ENCODE data around the gene CST6.
"Not testable (repeated sequence)": the region's sequence is repeated elsewhere in the genome, so short reads cannot be mapped to it uniquely, and the experiment has no call there.

CST6 gene

DNA sequence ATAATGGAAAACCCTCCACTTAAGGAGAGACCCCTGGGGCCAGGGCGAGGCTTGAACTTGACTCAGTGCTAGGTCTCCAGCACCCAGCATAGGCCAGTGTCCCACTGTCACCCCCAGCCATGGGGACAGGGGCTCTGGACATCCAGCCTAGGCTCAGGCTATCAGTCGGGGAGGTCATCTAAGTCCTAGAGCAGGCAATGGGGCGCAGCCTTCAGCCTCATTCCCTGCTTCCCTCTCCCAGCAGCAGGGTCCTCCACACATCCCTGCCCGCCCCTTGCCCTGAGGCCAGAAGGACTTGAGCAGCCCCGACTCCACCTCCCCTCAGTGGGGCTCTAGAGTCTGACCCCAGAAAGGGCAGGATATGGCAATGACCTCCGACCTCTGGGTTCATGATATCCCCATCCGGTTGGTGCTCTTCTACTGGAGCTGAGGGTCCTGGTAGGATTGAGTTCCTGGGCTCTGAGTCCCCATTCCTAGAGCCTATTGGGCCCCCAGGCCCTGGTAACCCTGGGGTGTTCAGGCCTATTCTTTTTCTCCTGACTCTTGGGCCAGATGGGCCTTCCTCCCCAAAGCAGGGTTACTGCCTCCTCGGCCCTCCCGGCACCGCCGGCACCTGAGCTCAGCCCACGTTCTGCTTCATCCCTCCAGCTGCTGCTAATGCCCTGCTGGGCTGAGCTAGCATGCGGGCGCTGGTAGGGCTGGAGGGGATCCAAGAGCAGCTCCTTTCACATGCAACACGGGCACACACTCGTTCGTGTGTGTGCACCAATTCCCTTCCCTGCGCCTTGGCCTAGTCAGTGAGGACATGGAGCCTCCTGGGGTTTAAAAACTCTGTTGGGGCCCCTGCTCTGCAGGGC lies 4.4 kb downstream of the CST6 start:
- no peak for DNase-seq

DNA sequence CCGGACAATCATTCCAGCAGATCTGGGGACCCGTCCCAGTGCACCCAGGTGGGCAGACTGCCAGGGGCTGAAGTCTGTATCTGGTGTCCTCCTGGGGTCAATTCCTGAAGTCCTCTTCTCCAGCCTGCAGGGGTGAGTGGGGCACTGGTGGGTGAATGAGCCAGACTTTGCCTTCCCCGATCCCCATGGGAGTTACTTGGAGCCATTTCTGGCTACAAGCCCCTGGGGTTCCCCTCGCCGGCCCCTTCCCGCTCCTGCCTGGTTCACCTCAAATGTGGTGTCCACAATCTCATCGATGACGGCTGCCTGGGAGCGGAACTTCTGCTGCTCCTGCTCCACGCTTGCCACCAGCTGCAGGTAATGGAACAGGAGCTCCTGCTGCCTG lies 5.0 kb downstream of the CST6 start:
- DNase-seq: no peak

DNA sequence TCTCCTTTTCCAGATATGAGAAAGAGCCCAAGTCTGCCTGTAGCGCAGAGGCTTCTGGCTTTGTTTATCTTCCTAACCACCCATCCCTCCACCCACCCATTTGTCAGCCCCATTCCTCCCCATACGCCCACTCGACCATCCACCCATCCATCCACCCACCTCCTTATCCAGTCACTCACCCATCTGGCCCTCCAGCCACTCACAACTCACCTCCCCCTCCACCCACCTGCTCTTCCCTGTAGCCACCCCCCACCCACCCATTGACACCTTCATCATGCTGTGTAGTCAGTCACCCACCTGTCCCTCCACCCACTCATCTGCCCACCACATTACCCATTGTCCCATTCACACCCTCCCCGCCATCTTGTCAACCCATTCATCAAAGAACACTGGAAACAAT lies 5.5 kb downstream of the CST6 start:
- DNase-seq: no peak

DNA sequence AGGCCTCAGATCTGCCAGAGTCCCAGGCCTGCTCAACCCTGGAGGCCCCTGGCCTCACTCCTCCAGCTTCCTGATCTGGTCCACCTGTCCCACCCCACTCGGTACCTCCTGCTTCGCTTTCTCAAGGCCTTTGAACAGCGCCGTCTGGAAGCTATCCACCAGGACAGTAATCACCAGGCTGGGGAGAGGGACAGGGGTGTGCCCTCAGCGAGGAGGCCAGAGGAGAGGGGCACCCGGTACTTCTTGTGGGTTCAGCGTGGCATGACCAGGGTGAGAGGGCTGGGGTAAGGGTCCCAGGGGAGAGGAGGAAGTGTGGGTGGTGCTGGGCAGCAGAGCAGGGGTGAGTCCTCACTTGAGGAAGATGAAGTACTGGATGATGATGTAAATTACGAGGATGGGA lies 8.4 kb downstream of the CST6 start:
- no peak for DNase-seq

DNA sequence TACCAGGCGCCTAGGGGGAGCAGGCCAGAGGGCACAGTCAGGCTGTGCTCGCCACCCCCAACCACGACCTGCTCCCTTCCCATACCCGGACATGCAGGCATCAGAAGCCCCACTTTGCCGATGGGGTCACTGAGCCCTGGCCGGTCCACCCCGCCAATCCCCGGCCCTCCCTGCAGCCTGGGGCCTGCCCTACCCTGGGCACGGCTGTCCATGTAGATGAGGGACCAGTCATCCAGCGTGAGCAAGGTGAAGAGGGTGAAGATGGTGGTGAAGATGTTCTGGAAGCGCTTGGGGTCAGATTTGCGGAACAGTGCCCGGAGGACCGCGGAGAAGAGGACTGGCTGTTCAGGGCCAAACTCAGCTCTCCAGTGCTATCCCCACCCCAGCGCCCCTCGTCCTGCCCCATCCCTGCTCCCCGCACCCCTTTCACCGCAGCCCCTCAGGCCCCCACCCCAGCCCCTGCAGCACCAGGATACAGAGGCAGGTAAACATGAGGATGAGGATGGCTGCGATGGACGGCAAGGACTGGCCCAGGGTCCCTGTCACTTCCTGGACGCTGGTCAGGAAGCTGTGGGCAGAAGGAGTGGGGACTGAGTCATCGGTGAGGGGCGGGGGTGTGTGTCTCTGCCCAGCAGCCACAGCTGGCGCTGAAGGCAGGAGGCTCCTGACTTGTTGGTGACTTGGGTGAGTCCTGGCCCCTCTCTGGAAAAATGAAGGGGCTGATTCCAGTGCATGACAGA lies 9.0 kb downstream of the CST6 start:
- peak in 1 of 14 donors; percentile 24 for DNase-seq

DNA sequence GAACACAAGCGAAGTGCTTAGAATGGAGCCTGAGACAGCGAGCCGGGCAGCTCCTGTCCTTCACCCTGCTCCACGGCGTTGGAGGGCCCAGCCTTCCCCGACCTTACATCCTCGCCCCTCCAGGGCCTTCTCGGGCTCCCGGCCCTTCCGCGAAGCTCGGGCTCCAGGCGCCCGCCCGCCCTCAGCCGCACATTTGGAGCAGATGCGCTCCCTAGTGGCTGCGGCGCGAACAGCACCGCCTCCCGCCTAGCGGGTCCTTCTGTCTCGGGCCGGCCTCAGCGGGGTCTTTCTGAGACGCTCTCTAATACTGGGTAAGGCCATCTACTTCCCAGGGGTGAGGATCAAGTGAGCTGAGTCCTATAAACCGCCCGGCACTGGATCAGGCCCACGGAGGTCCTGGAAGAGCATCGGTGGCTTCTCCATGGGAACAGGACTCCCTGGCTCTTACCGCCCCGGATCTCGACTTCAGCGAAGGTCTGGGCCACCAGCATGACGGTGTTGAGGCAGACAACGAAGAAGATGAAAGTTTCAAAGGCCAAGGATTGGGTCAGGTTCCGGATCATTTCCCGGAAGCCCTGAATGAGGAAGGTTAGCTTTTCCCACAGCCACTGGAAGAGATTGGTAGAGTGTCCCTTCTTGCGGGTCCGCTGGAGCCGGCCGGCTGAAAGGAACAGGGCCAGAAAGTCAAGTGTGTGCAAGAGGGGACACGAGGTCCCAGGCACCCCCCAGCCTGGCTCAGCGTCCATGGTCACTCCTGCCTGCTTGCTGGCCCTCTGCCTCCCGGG lies 10.8 kb downstream of the CST6 start:
- peak in 12 of 14 donors; percentile 7 to 66 (median 33) for DNase-seq

DNA sequence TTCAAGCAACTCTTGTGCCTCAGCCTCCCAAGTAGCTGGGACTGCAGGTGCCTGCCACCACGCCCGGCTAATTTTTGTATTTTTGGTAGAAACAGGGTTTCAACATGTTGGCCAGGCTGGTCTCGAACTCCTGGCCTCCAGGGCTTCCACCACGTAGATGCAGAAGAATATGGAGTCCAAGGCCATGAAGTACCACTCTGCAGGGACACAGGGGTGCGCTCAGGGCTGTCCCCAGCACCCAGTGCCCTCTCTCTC lies 11.3 kb downstream of the CST6 start:
- DNase-seq: not testable (repeated sequence)

DNA sequence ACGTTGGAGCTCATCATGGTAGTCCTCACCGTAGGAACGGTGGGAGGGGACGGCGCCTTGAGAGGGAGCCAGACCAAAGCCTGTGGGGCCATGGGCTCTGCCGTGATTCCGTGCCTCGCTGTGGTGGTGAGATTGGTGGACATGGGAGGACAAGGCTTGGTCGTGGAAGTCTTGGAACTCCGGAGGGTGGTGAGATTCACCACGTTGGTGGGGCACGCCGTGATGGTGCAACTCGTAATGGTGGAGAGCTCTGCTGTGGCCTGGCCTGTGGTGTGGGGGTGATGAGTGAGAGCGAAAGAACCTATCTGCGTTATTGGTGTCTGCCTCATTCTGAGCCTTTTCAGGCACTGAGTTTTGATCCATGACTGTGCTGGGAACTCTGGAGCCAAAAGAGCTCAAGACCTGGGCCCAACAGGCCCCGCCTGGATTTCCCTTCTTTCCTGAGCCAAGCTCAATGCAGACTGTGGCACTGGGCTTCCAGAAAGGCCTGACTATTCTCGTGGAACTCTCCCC lies 14.3 kb downstream of the CST6 start, which contains the start of gene CATSPER1:
CATSPER1 (minus strand) TSS at position 463 of the 513 bp plus-strand sequence; CDS start at position 363, 100 bp downstream.
- no peak for DNase-seq

DNA sequence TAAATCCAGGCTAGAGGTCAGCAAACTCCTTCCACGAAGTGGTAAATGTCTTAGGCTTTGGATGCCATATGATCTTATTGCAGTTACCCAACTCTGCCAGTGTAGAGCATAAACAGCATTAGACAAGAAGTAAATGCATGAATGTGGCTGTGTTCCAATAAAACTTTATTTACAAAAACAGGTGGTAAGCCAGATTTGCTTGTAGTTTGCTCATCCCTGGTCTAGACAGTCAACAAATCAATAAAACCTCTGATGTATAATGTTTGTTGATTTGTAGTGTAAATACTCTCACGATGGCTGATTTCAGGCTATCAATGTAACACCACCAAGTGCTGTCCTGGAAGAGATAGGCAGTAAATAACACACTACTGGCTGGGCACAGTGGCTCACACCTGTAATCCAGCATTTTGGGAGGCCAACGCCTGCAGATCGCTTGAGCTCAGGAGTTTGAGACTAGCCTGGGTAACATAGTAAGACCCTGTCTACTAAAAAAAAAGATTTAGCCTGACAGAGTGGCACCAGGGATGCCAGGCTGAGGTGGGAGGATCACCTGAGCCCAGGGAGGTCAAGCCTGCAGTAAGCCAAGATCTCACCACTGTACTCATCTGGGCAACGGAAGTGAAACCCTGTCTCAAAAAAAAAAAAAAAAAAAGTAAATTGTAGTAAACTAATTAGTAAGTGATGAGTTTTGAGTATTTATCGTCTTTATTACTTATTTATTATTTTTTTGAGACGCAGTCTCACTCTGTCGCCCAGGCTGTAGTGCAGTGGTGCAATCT lies 21.3 kb downstream of the CST6 start:
- DNase-seq: no peak

DNA sequence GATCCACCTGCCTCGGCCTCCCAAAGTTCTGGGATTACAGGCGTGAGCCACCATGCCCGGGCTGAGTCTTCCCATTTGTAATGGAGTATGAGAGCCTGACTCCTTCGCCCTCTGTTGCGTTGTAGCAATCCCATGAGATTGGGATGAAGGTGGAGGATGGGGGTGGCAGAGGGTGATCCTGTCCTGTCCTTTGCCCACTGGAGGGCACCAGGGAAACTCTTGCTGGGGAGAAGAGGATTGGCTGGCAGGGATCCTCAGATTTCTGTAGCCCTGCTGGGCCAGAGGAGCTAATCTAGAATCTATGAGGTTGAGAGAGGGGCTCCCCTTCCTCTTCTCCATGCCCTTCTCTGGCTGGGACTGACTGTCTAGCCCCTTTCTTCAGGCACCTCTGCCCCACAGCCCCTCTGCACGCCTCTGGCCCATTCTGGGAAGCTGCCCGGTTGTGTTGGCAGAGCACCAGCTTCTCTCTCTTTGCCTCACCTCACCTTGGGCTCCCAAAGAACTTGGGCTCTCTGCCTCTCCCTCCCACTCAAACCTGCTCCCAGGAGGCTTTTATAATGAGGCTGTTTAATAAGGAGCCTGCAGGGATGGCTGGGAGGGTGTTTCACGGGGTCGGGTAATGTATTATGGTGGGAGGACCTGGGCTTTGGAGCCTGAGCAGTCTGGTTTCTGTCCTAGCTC lies 24.0 kb downstream of the CST6 start:
- DNase-seq: no peak

DNA sequence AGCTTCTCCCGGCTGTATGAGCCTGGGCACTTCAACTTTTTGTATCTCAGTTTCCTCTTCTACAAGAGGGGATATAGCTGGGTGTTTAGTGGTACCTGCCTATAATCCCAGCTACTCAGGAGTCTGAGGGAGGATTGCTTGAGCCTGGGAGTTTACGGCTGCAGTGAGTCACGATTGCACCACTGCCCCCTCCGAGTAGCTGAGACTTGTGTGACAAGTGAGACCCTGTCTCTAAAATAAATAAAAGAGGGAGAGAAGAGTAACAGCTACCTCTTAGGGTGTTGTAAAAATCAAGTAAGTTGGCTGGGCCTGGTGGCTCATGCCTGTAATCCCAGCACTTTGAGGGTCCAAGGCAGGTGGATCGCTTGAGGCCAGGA lies 24.5 kb downstream of the CST6 start:
- no peak for DNase-seq

DNA sequence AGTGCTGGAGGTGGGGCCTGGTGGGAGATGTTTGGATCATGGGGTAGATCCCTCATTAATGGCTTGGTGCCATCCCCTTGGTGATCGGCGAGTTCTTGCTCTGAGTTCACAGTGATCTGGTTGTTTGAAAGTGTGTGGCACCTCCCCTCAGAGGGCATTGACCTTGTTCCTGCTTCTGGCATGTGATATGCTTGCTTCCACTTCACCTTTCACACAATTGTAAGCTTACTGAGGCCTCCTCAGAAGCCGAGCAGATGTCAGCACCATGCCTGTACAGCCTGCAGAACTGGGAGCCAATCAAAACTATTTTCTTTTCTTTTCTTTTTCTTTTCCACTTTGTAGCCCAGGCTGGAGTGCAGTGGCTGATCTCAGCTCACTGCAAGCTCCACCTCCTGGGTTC lies 25.5 kb downstream of the CST6 start:
- DNase-seq: no peak

DNA sequence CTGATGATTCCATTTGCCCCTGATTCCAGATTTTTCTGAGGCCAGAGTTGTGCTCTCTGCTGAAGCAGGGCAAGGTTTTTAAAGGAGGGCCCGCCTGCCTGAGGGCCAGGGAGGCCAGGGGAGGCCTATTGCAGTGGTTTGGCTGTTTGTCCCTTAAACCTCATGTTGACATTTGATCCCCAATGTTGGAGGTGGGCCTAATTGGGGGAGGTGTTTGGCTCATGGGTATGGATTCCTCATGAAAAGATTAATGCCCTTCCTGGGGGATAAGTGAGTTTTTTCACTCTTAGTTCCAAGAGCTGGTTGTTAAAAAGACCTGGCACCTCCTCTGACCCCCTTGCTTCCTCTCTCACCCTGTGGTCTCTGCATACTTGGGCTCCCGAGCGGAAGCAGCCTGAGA lies 28.0 kb downstream of the CST6 start:
- no peak for DNase-seq

DNA sequence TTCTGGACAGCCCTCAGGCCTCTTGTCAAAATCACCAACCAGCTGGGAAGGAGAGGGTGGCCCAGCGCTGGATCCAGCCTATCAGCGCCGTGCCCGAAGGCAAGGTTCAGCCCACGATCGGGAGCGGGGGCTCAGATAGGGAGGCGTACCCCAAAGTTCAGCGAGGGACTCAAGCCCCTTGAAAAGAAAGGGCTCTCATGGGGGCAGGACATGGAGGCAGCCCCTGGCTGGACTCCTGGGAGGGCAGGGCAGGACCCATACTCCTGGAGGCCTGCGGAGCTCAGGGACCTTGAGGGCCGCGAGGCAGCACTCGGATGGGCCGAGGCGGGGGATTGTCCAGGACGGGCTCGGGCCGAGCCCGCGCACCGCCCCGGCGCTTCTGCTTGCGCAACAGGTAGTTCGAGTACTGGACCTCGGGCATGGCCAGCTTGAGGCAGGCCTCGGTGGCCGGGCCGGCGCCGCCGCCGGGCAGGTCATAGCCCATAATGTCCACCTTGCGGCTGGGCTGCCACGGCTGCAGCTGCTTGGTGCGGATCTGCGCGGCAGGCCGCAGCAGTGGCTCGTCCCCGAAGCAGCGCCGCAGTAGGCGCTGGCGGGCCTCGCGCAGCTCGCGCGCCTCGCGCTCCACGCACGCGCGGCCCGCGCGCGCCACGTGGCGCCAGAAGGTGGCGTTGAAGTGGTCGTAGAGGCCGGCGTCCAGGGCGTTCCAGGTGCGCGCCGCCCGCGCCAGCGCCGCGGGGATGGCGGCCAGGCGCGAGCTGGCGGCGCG lies 30.6 kb downstream of the CST6 start:
- no peak for DNase-seq

DNA sequence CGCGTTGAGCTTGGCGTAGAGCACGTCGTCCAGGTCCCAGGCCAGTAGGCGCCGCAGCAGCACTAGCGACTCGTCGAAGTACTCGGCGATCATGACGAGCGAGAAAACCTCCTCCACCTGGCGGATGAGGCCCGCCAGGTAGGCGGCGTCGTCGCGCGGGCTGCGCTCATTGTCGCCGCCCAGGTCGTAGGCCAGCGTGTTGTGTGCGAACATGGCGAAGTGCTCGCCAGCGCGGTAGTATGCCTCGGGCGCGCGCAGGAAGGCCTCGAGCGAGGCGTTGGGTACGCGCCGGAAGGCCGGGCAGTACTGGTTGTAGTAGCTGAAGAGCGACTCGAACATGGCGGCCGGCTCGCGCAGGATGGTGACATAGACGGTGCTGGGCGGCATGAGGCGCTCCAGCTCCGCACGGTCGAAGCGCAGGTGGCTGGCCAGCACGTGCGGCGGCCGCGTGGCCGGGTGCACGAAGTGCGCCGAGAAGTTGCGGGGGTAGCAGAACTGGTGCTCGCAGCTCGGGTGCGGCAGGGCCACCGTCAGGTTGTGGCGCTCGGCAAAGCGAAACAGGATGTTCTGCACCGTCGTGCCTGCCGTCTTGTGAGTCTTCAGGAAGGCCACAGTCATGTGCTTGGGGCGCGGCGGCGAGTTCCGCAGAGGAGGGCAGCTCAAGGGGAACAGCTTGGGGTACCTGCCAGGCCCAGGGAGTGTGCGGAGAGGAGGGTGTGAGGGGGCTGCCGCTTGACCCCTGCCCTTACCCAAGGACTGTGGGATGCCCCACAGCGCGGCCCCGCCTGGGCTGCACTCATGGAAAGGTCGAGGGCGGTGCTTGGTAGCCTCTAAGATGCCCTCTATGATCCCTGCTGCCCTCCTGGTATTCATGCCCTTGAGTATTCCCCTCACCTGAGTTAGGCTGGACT lies 31.4 kb downstream of the CST6 start:
- DNase-seq: no peak

DNA sequence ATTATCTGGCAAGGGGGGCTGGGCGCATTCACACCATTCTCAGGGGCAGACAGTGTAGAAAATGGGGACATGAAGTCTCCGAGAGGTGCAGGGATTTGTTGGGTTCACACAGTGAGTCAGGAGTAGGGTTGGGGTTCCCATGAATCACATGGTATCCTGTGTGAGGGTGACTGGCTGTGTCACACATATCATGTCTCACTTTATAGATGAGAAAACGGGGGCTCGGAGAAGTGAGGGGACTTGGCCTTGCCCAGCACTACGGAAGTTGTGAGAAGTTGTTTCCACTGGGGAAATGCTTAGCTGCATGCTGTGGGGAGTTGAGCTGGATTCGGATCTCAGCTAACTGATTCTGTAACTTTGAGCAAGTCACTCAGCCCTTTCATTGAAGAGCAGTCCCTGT lies 32.9 kb downstream of the CST6 start:
- DNase-seq: no peak

DNA sequence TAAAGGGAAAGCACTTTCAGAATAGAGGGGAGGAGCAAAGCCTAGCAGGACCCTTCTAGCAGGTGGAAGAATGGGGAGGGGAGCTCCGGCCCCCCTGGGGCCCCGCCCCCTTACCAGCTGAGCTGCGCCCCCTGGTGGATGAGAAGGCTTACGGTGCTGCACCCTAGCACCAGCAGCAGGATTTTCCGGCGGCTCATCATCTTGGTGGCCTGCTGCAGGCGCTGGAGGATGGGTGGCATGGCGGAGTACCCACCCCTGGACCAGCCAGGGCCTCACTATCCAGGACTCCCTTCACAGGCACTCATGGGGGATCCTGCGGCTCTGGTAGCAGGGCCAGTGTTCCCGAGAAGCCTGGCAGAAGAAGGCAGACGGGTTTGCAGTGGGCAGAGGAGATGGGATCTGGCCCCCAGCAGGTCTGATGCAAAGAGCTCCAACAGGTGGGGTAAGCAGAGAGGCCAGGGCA lies 33.4 kb downstream of the CST6 start:
- DNase-seq: peak in 12 of 14 donors; percentile 20 to 80 (median 42)

DNA sequence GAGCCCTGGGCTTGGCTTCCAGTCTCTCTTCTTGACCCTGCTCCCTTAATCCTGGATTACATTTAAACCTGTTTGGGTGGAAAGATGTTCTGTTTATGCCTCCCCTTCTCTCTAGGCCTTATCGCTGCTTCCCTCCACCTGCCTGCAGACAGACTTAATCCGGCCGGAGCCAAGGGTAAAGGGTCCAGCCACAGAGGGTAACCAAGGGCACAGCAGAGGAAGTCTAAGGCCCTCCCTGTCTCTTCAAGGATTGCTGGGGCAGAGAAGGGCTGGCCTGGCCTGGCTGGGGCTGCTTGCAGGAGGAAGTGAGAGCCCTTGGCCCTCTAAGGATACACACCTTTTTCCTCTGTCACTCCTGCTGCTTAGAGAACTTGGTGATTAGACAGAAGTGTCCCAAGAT lies 35.1 kb downstream of the CST6 start:
- no peak for DNase-seq

DNA sequence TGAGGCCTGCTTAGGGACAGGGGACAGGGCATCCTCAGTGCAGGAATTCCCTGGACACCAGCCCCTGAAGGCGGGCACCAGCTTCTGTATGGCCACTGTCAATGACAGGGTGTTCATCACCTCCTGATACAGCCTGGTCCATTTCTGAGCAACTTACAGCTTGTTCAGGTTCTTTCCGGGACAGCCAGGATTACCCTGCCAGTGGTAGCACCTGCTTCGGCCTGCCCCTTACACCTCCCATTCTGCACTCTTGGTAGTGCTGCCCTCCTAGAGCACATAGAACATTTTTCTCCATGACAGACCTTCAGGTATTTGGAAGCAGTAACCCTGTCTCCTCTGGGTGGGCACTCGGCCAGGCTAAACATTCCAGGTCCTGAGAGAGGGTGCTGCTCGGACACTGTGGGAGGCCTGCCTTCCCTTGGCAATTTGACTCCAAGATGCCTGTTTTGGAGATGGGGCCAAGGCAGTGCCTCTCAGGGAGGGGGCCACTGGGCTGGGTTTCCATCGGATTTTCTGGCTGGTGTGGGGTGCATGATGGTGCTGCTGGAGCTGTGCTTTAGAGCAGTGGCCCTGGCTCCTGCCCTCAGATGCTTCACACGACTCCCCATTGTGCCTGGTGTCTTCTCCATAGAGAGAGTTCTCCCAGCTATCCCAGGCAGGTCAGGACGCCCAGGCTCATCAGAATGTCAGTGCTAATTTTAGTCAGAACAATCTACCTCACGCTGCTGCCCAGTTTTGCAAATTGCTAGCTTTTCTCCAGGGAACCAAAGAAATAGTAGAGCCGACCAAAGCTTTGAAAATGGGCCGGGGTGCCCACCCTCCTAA lies 35.9 kb downstream of the CST6 start:
- DNase-seq: peak in 3 of 14 donors; percentile 24 to 55 (median 32)

Measured in C1 segment of cervical spinal cord (tissue), 14 donors.